Rectal smooth muscle tissue (tissue), 1 donor: ENCODE data around the gene FOXL1.

Source experiments
- H3K27ac ChIP-seq: one replicate; pipeline ENCODE4 v1.7.0; 2013; ENCODE audit warnings: low read depth, low read length, inconsistent platforms
- H3K27me3 ChIP-seq: one replicate; pipeline ENCODE4 v1.7.0; 2013; ENCODE audit warnings: low read length; ENCODE audit not compliant: control insufficient read depth, insufficient read depth
- H3K36me3 ChIP-seq: one replicate; pipeline ENCODE4 v1.7.0; 2013; ENCODE audit warnings: low read length; ENCODE audit not compliant: control insufficient read depth, insufficient read depth
- H3K4me1 ChIP-seq: one replicate; pipeline ENCODE4 v1.7.0; 2013; ENCODE audit warnings: low read length; ENCODE audit not compliant: control insufficient read depth, insufficient read depth
- H3K4me3 ChIP-seq: one replicate; pipeline ENCODE4 v1.7.0; 2013; ENCODE audit warnings: low read length
- H3K9ac ChIP-seq: one replicate; pipeline ENCODE4 v1.7.0; 2013; ENCODE audit warnings: low read length

FOXL1 gene

DNA sequence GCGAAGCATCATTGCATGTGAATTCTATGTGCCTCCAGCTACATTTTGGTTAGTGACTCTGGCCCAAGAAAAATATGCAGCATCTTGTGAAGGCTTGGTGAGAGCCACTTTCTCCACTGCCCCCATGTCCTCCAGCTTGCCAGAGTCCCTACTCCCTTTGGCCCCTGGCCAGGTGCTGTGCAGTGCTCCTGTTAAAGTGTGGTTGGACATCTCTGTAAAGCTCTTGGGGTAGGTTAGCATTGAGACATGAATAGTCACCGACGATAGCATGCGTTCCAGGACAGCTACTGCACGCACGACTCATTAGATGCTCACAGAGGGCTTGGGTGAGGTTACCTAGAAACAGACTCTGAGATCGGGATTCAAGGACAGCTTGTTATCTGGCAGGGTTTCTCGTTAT is 48.6 kb downstream of the FOXL1 start:
- Histone ChIP-seq H3K27me3 (no peaks in the 10 kb centered on the region), H3K9ac (no peak overlapping the region), H3K4me3 (no peak overlapping the region), H3K4me1 (no peaks in the 10 kb centered on the region), H3K27ac (no peak overlapping the region), H3K36me3 (no peaks in the 10 kb centered on the region)

DNA sequence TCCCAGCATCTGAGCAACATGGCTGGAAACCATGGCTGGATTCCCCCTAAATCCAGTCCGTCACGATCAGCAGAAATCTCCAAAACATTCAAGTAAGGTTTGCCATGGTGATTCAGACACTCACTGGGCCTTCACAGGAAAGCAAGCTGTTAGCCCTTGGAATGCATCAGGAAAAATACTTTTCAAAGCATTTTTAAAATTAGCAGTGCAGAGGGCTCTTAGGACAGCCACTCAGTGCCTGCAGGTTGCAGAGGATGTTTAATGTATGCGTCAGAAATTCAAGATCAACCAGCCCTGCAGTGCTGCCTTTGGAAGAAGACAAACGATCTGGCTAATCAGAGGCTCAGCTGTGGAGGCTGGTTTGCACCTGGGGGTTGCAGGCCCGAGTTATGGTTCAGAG is 50.3 kb downstream of the FOXL1 start:
- H3K36me3 ChIP-seq, result no peaks in the 10 kb centered on the region
- no peak overlapping the region for H3K9ac ChIP-seq
- no peaks in the 10 kb centered on the region for H3K27me3 ChIP-seq
- H3K27ac ChIP-seq, result no peak overlapping the region
- no peaks in the 10 kb centered on the region for H3K4me1 ChIP-seq
- no peak overlapping the region for H3K4me3 ChIP-seq

DNA sequence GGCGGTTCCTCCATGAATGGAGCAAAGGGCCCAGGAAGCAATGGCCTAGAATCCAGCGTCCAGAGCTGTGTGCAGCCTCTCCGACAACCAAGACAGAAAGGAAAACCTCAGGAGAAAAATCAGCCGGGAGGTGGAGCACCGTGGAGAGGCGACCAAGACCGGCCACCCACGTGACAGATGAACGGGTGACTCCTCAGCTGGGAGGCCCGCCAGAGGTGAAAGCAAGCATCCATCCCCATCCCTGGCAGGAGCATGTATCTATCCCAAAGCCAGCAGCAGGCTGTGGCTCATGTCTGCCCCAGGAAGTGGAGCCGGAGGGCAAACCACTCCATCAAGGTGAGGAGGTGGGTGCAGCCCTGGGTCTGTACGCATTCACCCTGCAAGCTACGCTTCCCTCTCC is 52.1 kb downstream of the FOXL1 start:
- H3K4me1 ChIP-seq, result no peaks in the 10 kb centered on the region
- no peak overlapping the region for H3K9ac ChIP-seq
- no peaks in the 10 kb centered on the region for H3K27me3 ChIP-seq
- H3K4me3 ChIP-seq, result no peak overlapping the region
- H3K36me3 ChIP-seq, result no peaks in the 10 kb centered on the region
- H3K27ac ChIP-seq, result no peak overlapping the region

DNA sequence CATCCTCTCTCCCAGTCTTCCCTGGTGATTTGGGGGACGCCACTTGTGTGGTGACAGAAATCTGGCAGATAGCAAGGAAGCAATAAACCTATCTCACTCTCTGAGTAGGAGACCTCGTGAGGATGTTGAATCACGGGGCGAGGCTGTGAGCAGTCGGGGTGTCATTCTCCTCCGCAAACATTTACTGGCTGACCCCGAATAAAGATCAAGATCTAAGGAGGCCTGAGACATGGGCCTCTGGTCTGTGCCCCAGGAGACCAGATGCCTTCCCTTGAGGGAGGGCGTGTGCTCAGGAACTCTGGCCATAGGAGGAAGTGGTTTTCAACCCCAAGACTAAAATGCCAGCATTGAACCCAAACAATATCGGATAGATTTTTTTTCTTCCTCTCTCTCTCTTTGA is 53.1 kb downstream of the FOXL1 start:
- Histone ChIP-seq H3K36me3 (no peaks in the 10 kb centered on the region), H3K9ac (no peak overlapping the region), H3K27me3 (no peaks in the 10 kb centered on the region), H3K27ac (no peak overlapping the region), H3K4me3 (no peak overlapping the region), H3K4me1 (no peaks in the 10 kb centered on the region)
